H1 (cell line): ENCODE data around the gene ITGAE.

Experiments used
- CBX8 ChIP-seq: fragments of 300-800, 300-1000 bp; sonication (generic); IDR thresholded peaks from 2 replicates; pipeline ENCODE4 v1.7.1; 2016; ENCODE audit warnings: low read depth, low read length, borderline replicate concordance
- CHD1 ChIP-seq: IDR thresholded peaks from 2 replicates; pipeline ENCODE4 v1.6.1; 2012; ENCODE audit warnings: low read depth, low read length, improper control_type of control experiment
- POLR2A ChIP-seq, 2 experiments: IDR thresholded peaks; 1 replicate in 1 of 2; 2 replicates in 1 of 2; pipeline ENCODE4 v1.6.1; 2011; ENCODE audit warnings: low read depth in 2 of 2, low read length in 2 of 2, mild to moderate bottlenecking in 2 of 2; ENCODE audit errors: control extremely low read depth in 1 of 2
- SIN3A ChIP-seq, 2 experiments: IDR thresholded peaks in 1 of 2; conservative IDR thresholded peaks in 1 of 2; 2 replicates each; pipeline ENCODE4 v1.6.1; 2011 to 2012; ENCODE audit warnings: low read length in 2 of 2, improper control_type of control experiment in 1 of 2, low read depth in 1 of 2, mild to moderate bottlenecking in 1 of 2

DNA sequence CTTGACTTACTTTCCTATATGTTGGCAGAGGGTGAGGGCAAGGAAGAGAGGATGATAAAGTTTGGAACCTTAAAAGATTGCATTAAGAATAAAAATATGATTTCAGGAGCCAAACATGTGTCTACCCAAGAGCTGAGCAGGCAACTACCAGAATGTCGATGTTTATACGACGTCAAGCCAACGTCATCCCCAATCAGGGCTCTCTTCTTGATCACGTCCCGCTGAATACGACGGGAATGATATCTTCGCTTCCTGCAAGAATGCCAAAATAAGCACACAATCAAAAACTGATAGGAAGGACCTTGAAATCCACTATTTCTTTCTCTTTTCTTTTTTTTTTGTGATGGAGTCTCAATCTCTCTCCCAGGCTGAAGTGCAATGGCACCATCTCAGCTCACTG lies 20.1 kb upstream of the ITGAE start:
- no peak for TF ChIP-seq POLR2A (IDR thresholded peaks at IDR 0.05; ENCODE audit: control extremely low read depth in 1 of 2, low read depth in 2 of 2, low read length in 2 of 2)
- no peak for TF ChIP-seq SIN3A (conservative IDR thresholded peaks at IDR 0.05 in 1 of 2, IDR thresholded peaks at IDR 0.05 in 1 of 2; ENCODE audit: low read depth in 1 of 2, low read length in 2 of 2)
- no peak for TF ChIP-seq CHD1
- no peak for TF ChIP-seq CBX8
